B cell (primary cell): ENCODE results near the gene PYHIN1. TPM values are rescaled to one million over a fixed set of nuclear protein-coding genes. Genes with fewer than 3 reads are reported as not detected.

ENCODE experiments used
- ATAC-seq: fragments of 200-7000 bp; cut with Tn5 transposase; one replicate; pipeline ENCODE4 v1.10.0; 2021; ENCODE audit warnings: low read depth, mild to moderate bottlenecking, moderate number of reproducible peaks, moderate library complexity
- CTCF ChIA-PET: fragments of 350-600 bp; sonication (Branson Sonifier 250); formaldehyde crosslinking; loops from one replicate; lab custom pipeline; 2021; ENCODE audit warnings: antibody characterized with exemption, inconsistent platforms; lab: Charles Lee
- POLR2A ChIA-PET: fragments of 350-600 bp; sonication (Branson Sonifier 250); formaldehyde crosslinking; loops from one replicate; lab custom pipeline; 2021; ENCODE audit warnings: antibody characterized with exemption; lab: Charles Lee
- DNase-seq: peaks from one replicate; pipeline ENCODE4 v3.0.0; 2013
- H2AFZ ChIP-seq: 2 replicates; pipeline ENCODE4 v1.6.1; 2012; ENCODE audit warnings: mild to moderate bottlenecking, low read depth, low read length; ENCODE audit not compliant: insufficient read depth, poor library complexity, severe bottlenecking
- H3K27ac ChIP-seq, 2 donors: 1 replicate in 1 of 2; 2 replicates in 1 of 2; pipeline ENCODE4 v1.5.1; 2012 to 2013; ENCODE audit warnings: low read length in 2 of 2, mild to moderate bottlenecking in 2 of 2, moderate library complexity in 1 of 2
- H3K27me3 ChIP-seq, 4 experiments: fragments of 200-600 bp in 1 of 4; sonication (generic) in 1 of 4; replicated peaks in 1 of 4; 1 replicate in 2 of 4; 2 replicates in 2 of 4; pipeline versions ENCODE4 v1.6.1 to v1.7.0; 2013 to 2016; ENCODE audit warnings: low read length in 3 of 4, mild to moderate bottlenecking in 2 of 4, mixed read lengths in 1 of 4, moderate library complexity in 1 of 4; ENCODE audit not compliant: insufficient read depth in 4 of 4, control insufficient read depth in 3 of 4; ENCODE audit errors: control extremely low read depth in 1 of 4
- H3K36me3 ChIP-seq, 2 experiments: replicated peaks in 1 of 2; 1 replicate in 1 of 2; 2 replicates in 1 of 2; pipeline versions ENCODE4 v1.6.1 to v1.7.1; 2013; ENCODE audit warnings: low read length in 1 of 2; ENCODE audit not compliant: insufficient read depth in 2 of 2, control insufficient read depth in 1 of 2; ENCODE audit errors: control extremely low read depth in 1 of 2, extremely low read depth in 1 of 2
- H3K4me1 ChIP-seq, 2 donors: fragments of 200-600 bp in 1 of 2; sonication (generic) in 1 of 2; 1 replicate in 1 of 2; 2 replicates in 1 of 2; pipeline versions ENCODE4 v1.5.1 to v1.6.1; 2013 to 2017; ENCODE audit warnings: low read length in 2 of 2; ENCODE audit not compliant: control insufficient read depth in 2 of 2, insufficient read depth in 2 of 2
- H3K4me2 ChIP-seq: replicated peaks from 2 replicates; pipeline ENCODE3; 2012; ENCODE audit warnings: mild to moderate bottlenecking, low read depth, low read length; ENCODE audit not compliant: poor library complexity, severe bottlenecking
- H3K4me3 ChIP-seq, 5 experiments: fragments of 200-600 bp in 1 of 5; sonication (generic) in 1 of 5; 1 replicate in 3 of 5; 2 replicates in 2 of 5; pipeline versions ENCODE4 v1.5.1 to v1.7.0; 2011 to 2016; ENCODE audit warnings: low read length in 4 of 5, mild to moderate bottlenecking in 4 of 5, low read depth in 2 of 5, control low read depth in 1 of 5, moderate library complexity in 1 of 5; ENCODE audit not compliant: insufficient read depth in 1 of 5; ENCODE audit errors: control extremely low read depth in 1 of 5, extremely low read depth in 1 of 5
- H3K79me2 ChIP-seq: fragments of 200-600 bp; sonication (generic); one replicate; pipeline ENCODE4 v1.6.0; 2016; ENCODE audit warnings: low read length; ENCODE audit not compliant: control insufficient read depth, insufficient read depth
- H3K9ac ChIP-seq: fragments of 200-600 bp; sonication (generic); 2 replicates; pipeline ENCODE4 v1.6.1; 2017; ENCODE audit warnings: mild to moderate bottlenecking, low read length, moderate library complexity
- H3K9me3 ChIP-seq, 3 donors: one replicate each; pipeline versions ENCODE4 v1.6.1 to v1.7.1; 2013; ENCODE audit warnings: low read length in 2 of 3; ENCODE audit not compliant: control insufficient read depth in 2 of 3, insufficient read depth in 1 of 3; ENCODE audit errors: control extremely low read depth in 1 of 3
- H4K20me1 ChIP-seq: 2 replicates; pipeline ENCODE4 v1.6.0; 2012; ENCODE audit warnings: mild to moderate bottlenecking, low read length; ENCODE audit not compliant: insufficient read depth, control insufficient read depth, poor library complexity, severe bottlenecking
- H3K27ac Mint-ChIP-seq: one replicate; pipeline ENCODE4 v1.8.0; 2021; ENCODE audit warnings: mixed read lengths
- H3K27me3 Mint-ChIP-seq: one replicate; pipeline ENCODE4 v1.8.0; 2021; ENCODE audit warnings: mixed read lengths
- H3K4me1 Mint-ChIP-seq: one replicate; pipeline ENCODE4 v1.8.0; 2021; ENCODE audit warnings: mixed read lengths
- H3K4me3 Mint-ChIP-seq: one replicate; pipeline ENCODE4 v1.8.0; 2021; ENCODE audit warnings: mixed read lengths
- H3K9me3 Mint-ChIP-seq: one replicate; pipeline ENCODE4 v1.8.0; 2022; ENCODE audit warnings: mixed read lengths; ENCODE audit not compliant: insufficient read depth
- EZH2 ChIP-seq: IDR thresholded peaks from 2 replicates; pipeline ENCODE4 v1.6.1; 2012; ENCODE audit warnings: borderline replicate concordance, low read depth, mild to moderate bottlenecking, moderate library complexity, low read length; ENCODE audit not compliant: insufficient read depth, poor library complexity, severe bottlenecking
- WGBS: methylation state at CpG from one replicate; pipeline ENCODE4 v1.1.5; 2013; ENCODE audit warnings: missing lambda C conversion rate; ENCODE audit not compliant: insufficient coverage; 5-methylcytosine and 5-hydroxymethylcytosine counted together
- intact Hi-C: fragments of 100-400 bp; cut with micrococcal nuclease; formaldehyde crosslinking; loops from one replicate; pipeline ENCODE4 v1.10.0; 2022
- polyA plus RNA-seq: library from polyadenylated mRNA; depleted of rRNA; stranded (reverse); fragments of >200 nt; gene quantifications from 2 replicates; pipeline ENCODE4 v1.2.3, GENCODE V29; 2012
- total RNA-seq, 2 donors: library from RNA; stranded (reverse); fragments of 120-200 nt in 1 of 2; gene quantifications; 1 replicate in 1 of 2; 2 replicates in 1 of 2; pipeline versions ENCODE4 v1.2.3 to v1.2.4, GENCODE V29; 2013 to 2022
- TF ChIP-seq, protein P1 (sequence below): fragments of 200-600 bp; IDR thresholded peaks from one replicate; pipeline ENCODE4 v1.8.0; 2022; ENCODE audit warnings: antibody characterized with exemption, mild to moderate bottlenecking

The PYHIN1 gene
- total and polyA plus RNA-seq, 2 donors (not counting 1 experiment from before 2014, with no cell fraction given): 8.6 to 13.9 TPM

GRCh38 chr1:158976219-158976618 lies 44.9 kb downstream of the PYHIN1 start:
- no peaks in the 10 kb centered on the region for H3K36me3 ChIP-seq
- Mint-ChIP-seq H3K4me3 (no peak overlapping the region), H3K27ac (no peak overlapping the region), H3K9me3 (no peaks in the 10 kb centered on the region), H3K4me1 (peaks cover 2% of the 10 kb centered on the region), H3K27me3 (no peaks in the 10 kb centered on the region)
- no peaks in the 10 kb centered on the region for H4K20me1 ChIP-seq
- H3K27me3 ChIP-seq: no peaks in the 10 kb centered on the region
- H2AFZ ChIP-seq: no peak overlapping the region
- intact Hi-C loops: no loop called here
- H3K79me2 ChIP-seq: no peaks in the 10 kb centered on the region
- no peak overlapping the region for H3K9ac ChIP-seq
- no peak overlapping the region for H3K4me3 ChIP-seq
- CTCF ChIA-PET: interaction anchor here (1.6 kb wide), 1 partner anchor 95 kb away, joined by 4 read pairs; no protein-coding TSS in a partner anchor
- ATAC-seq (no peak), DNase-seq (no peak)
- POLR2A ChIA-PET: no interaction called here
- no peak overlapping the region for H3K4me2 ChIP-seq
- H3K9me3 ChIP-seq: peaks cover 5 to 14% (median 6%) of the 10 kb centered on the region in 3 donors
- WGBS: 80% methylated on average over 2 of the region's 4 CpGs
- no peak overlapping the region for H3K27ac ChIP-seq
- H3K4me1 ChIP-seq: no peaks in the 10 kb centered on the region
- TF ChIP-seq, protein P1, sequence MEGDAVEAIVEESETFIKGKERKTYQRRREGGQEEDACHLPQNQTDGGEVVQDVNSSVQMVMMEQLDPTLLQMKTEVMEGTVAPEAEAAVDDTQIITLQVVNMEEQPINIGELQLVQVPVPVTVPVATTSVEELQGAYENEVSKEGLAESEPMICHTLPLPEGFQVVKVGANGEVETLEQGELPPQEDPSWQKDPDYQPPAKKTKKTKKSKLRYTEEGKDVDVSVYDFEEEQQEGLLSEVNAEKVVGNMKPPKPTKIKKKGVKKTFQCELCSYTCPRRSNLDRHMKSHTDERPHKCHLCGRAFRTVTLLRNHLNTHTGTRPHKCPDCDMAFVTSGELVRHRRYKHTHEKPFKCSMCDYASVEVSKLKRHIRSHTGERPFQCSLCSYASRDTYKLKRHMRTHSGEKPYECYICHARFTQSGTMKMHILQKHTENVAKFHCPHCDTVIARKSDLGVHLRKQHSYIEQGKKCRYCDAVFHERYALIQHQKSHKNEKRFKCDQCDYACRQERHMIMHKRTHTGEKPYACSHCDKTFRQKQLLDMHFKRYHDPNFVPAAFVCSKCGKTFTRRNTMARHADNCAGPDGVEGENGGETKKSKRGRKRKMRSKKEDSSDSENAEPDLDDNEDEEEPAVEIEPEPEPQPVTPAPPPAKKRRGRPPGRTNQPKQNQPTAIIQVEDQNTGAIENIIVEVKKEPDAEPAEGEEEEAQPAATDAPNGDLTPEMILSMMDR: no peak
- TF ChIP-seq EZH2: no peak

- H3K27ac ChIP-seq: no peak overlapping the region
Observed at GRCh38 chr1:158978730-158979129, 47.4 kb downstream of the PYHIN1 start.

More at GRCh38 chr1:158978730-158979129, 47.4 kb downstream of the PYHIN1 start:
- ChIA-PET CTCF (interaction anchor here (0.6 to 1.0 kb wide), 3 partner anchors 10 to 869 kb away, joined by 3 read pairs; no protein-coding TSS in a partner anchor), POLR2A (interaction anchor here (0.6 kb wide), 1 partner anchor 732 kb away, joined by 3 read pairs; no protein-coding TSS in a partner anchor)
- Histone ChIP-seq H3K27me3 (no peaks in the 10 kb centered on the region), H3K79me2 (no peaks in the 10 kb centered on the region), H4K20me1 (no peaks in the 10 kb centered on the region), H3K9ac (no peak overlapping the region), H3K4me1 (no peaks in the 10 kb centered on the region), H3K4me2 (no peak overlapping the region), H3K36me3 (no peaks in the 10 kb centered on the region), H3K9me3 (peaks cover 12 to 16% (median 13%) of the 10 kb centered on the region in 3 donors), H3K4me3 (no peak overlapping the region), H2AFZ (no peak overlapping the region)
- H3K9me3 Mint-ChIP-seq: peaks cover 5% of the 10 kb centered on the region
- no peak for TF ChIP-seq EZH2
- TF ChIP-seq, protein P1: no peak
- ATAC-seq (no peak), DNase-seq (no peak)
- no peak overlapping the region for H3K4me3 Mint-ChIP-seq
- intact Hi-C loops: no loop called here
- H3K27ac Mint-ChIP-seq: no peak overlapping the region
- WGBS: no CpG with 5 or more reads among the region's 2 CpGs
- peaks cover 2% of the 10 kb centered on the region for H3K4me1 Mint-ChIP-seq
- H3K27me3 Mint-ChIP-seq: no peaks in the 10 kb centered on the region
